GM12878 (cell line): ENCODE measurements around the gene KLHL24. TPM values are rescaled to one million over a fixed set of nuclear protein-coding genes. Genes with fewer than 3 reads are reported as not detected.

Experiments used
- ATAC-seq: fragments of 200-7000 bp; cut with Tn5 transposase; 3 replicates; pipeline ENCODE4 v1.9.1; 2020; ENCODE audit warnings: mild to moderate bottlenecking, moderate library complexity
- BruUV-seq: library from RNA; stranded (reverse); fragments of 400-500 nt; replicated peaks from 2 replicates; lab custom pipeline; 2021; lab: Mats Ljungman, UMichigan
- CTCF ChIA-PET: fragments of 300-600 bp; sonication (Branson Sonifier 250); formaldehyde crosslinking; extraction: SDS; loops from one replicate; lab custom pipeline; 2021; ENCODE audit warnings: inconsistent platforms; lab: Yijun Ruan, JAX
- POLR2A ChIA-PET: fragments of 350-600 bp; formaldehyde crosslinking; extraction: SDS; loops from one replicate; lab custom pipeline; 2021; ENCODE audit warnings: inconsistent platforms; lab: Charles Lee
- RAD21 ChIA-PET: fragments of 300-600 bp; sonication (Branson Sonifier 250); formaldehyde crosslinking; loops from one replicate; lab custom pipeline; 2023; ENCODE audit warnings: antibody characterized with exemption; ENCODE audit not compliant: unreplicated experiment; lab: Charles Lee
- SMC1A ChIA-PET: fragments of 300-600 bp; sonication (Branson Sonifier 250); formaldehyde crosslinking; loops from one replicate; lab custom pipeline; 2023; ENCODE audit not compliant: unreplicated experiment, uncharacterized antibody; lab: Charles Lee
- DNase-seq: peaks from one replicate; pipeline ENCODE4 v3.0.0-alpha.2; 2011; ENCODE audit warnings: low read depth, low spot score
- FAIRE-seq: peaks from 3 replicates; lab custom pipeline; 2011; peaks lifted over from hg19 to GRCh38; lab: Jason Lieb, UNC
- H2AFZ ChIP-seq: 2 replicates; pipeline ENCODE4 v1.6.0; 2011; ENCODE audit warnings: low read depth, low read length, control low read depth; ENCODE audit not compliant: control insufficient read depth
- H3K27ac ChIP-seq: 2 replicates; pipeline ENCODE4 v1.5.1; 2011; ENCODE audit warnings: control low read depth; ENCODE audit not compliant: control insufficient read depth, insufficient read depth
- H3K27me3 ChIP-seq, 2 experiments: replicated peaks in 1 of 2; 2 replicates each; pipeline versions ENCODE4 v1.6.0 to v1.6.1; 2011; ENCODE audit warnings: low read length in 1 of 2; ENCODE audit not compliant: control insufficient read depth in 2 of 2, insufficient read depth in 2 of 2
- H3K36me3 ChIP-seq, 2 experiments: 2 replicates each; pipeline ENCODE4 v1.5.1; 2011; ENCODE audit warnings: low read length in 1 of 2; ENCODE audit not compliant: control insufficient read depth in 2 of 2, insufficient read depth in 2 of 2
- H3K4me1 ChIP-seq: 2 replicates; pipeline ENCODE4 v1.6.1; 2011; ENCODE audit warnings: mild to moderate bottlenecking, low read length, moderate library complexity, mixed read lengths; ENCODE audit not compliant: control insufficient read depth, insufficient read depth
- H3K4me2 ChIP-seq: 2 replicates; pipeline ENCODE4 v1.6.0; 2011; ENCODE audit warnings: control low read depth; ENCODE audit not compliant: control insufficient read depth, insufficient read depth
- H3K4me3 ChIP-seq: fragments of 200-600 bp; sonication (generic); 2 replicates; pipeline ENCODE4 v1.5.1; 2016
- H3K79me2 ChIP-seq: 2 replicates; pipeline ENCODE4 v1.6.0; 2011; ENCODE audit warnings: low read length; ENCODE audit not compliant: control insufficient read depth, insufficient read depth
- H3K9ac ChIP-seq: 2 replicates; pipeline ENCODE4 v1.8.0; 2011; ENCODE audit warnings: low read length, control low read depth, mixed read lengths; ENCODE audit not compliant: control insufficient read depth, insufficient read depth
- H3K9me3 ChIP-seq: replicated peaks from 3 replicates; pipeline ENCODE4 v1.5.1; 2011; ENCODE audit warnings: mild to moderate bottlenecking, low read length; ENCODE audit not compliant: control insufficient read depth, insufficient read depth
- H4K20me1 ChIP-seq: 2 replicates; pipeline ENCODE4 v1.6.0; 2011; ENCODE audit not compliant: control insufficient read depth, insufficient read depth
- BRCA1 ChIP-seq: IDR thresholded peaks from 2 replicates; pipeline ENCODE4 v1.6.1; 2011; ENCODE audit warnings: low read depth, low read length, improper control_type of control experiment
- CHD1 ChIP-seq: IDR thresholded peaks from 2 replicates; pipeline ENCODE4 v1.6.1; 2012; ENCODE audit warnings: low read depth, low read length, improper control_type of control experiment
- HDAC6 ChIP-seq: fragments of 200-600 bp; sonication (generic); IDR thresholded peaks from one replicate; pipeline ENCODE4 v1.8.0; 2017; ENCODE audit warnings: antibody characterized with exemption; ENCODE audit not compliant: unreplicated experiment
- IKZF1 ChIP-seq: fragments of 450-650 bp; conservative IDR thresholded peaks from 2 replicates; pipeline ENCODE4 v1.6.1; 2017; ENCODE audit warnings: antibody characterized with exemption, mild to moderate bottlenecking
- MXI1 ChIP-seq: fragments of 150-350 bp; IDR thresholded peaks from 2 replicates; pipeline ENCODE4 v1.6.1; 2011; ENCODE audit warnings: low read depth, mild to moderate bottlenecking, inconsistent platforms, low read length, improper control_type of control experiment
- MYB ChIP-seq: fragments of 150-350 bp; IDR thresholded peaks from 2 replicates; pipeline ENCODE4 v1.6.1; 2014; ENCODE audit warnings: mild to moderate bottlenecking, low read depth, low read length, borderline replicate concordance
- NFXL1 ChIP-seq: fragments of 450-650 bp; IDR thresholded peaks from 2 replicates; pipeline ENCODE4 v1.6.1; 2017; ENCODE audit warnings: antibody characterized with exemption, mild to moderate bottlenecking, borderline replicate concordance
- NR2C1 ChIP-seq: fragments of 450-650 bp; IDR thresholded peaks from 2 replicates; pipeline ENCODE4 v1.6.1; 2017; ENCODE audit warnings: antibody characterized with exemption, mild to moderate bottlenecking, moderate library complexity
- RUNX3 ChIP-seq: IDR thresholded peaks from 2 replicates; pipeline ENCODE4 v1.6.1; 2012; ENCODE audit warnings: low read length, inconsistent platforms
- SIX5 ChIP-seq: IDR thresholded peaks from 2 replicates; pipeline ENCODE4 v1.6.1; 2011; ENCODE audit warnings: mild to moderate bottlenecking, low read depth, low read length, moderate library complexity; ENCODE audit not compliant: severe bottlenecking
- SMC3 ChIP-seq: IDR thresholded peaks from 2 replicates; pipeline ENCODE4 v1.6.1; 2011; ENCODE audit warnings: low read length, improper control_type of control experiment, borderline replicate concordance
- SRF ChIP-seq, 2 experiments: IDR thresholded peaks; 2 replicates each; pipeline ENCODE4 v1.6.1; 2011; ENCODE audit warnings: low read depth in 2 of 2, low read length in 2 of 2, mild to moderate bottlenecking in 1 of 2, moderate library complexity in 1 of 2
- TAF1 ChIP-seq: IDR thresholded peaks from 2 replicates; pipeline ENCODE4 v1.6.1; 2011; ENCODE audit warnings: mild to moderate bottlenecking, low read depth, low read length, borderline replicate concordance
- WGBS: methylation state at CpG from one replicate; pipeline ENCODE4 v1.1.6; 2016; ENCODE audit warnings: low lambda C conversion rate; ENCODE audit not compliant: insufficient replicate concordance, insufficient coverage; ENCODE audit errors: missing lambda C conversion rate; 5-methylcytosine and 5-hydroxymethylcytosine counted together
- in situ Hi-C: fragments of 300-500 bp; cut with MboI; formaldehyde crosslinking; loops from 9 replicates; pipeline ENCODE4 v1.14.3; 2018; ENCODE audit warnings: mixed read lengths
- intact Hi-C: fragments of 100-400 bp; cut with micrococcal nuclease; formaldehyde crosslinking; loops from one replicate; pipeline ENCODE4 v1.14.2; 2022; ENCODE audit not compliant: unreplicated experiment
- polyA plus RNA-seq, 11 experiments: library from polyadenylated mRNA; depleted of rRNA in 4 of 11; unstranded in 6 of 11; stranded (reverse) in 5 of 11; fragments of >200 nt; fragmentation: Nextera tagmentation in 4 of 11; fragmentation: Illumina TruSeq in 1 of 11; extraction: Ambion mirVana in 4 of 11; extraction: Trizol in 1 of 11; gene quantifications; 1 replicate in 1 of 11; 2 replicates in 10 of 11; pipeline versions ENCODE4 v1.2.1 to v1.2.3, GENCODE V29; 2011 to 2016; ENCODE audit warnings: inconsistent platforms in 2 of 11, missing spikeins in 2 of 11, low read depth in 1 of 11
- total RNA-seq, 4 experiments: library from RNA; depleted of rRNA in 3 of 4; stranded (reverse); fragments of >200 nt in 3 of 4; fragmentation: Illumina TruSeq in 1 of 4; extraction: Trizol in 1 of 4; gene quantifications; 2 replicates each; pipeline versions ENCODE4 v1.2.1 to v1.2.3, GENCODE V29; 2013 to 2021
- TF ChIP-seq, protein P1 (sequence below): fragments of 450-650 bp; IDR thresholded peaks from 2 replicates; pipeline ENCODE4 v1.6.1; 2017; ENCODE audit warnings: mild to moderate bottlenecking, low read depth, inconsistent platforms; ENCODE audit not compliant: poor library complexity, severe bottlenecking
- TF ChIP-seq, protein P2 (sequence below): fragments of 450-650 bp; formaldehyde crosslinking; IDR thresholded peaks from 2 replicates; pipeline ENCODE4 v1.4.0; 2022; ENCODE audit warnings: mild to moderate bottlenecking, moderate library complexity
- TF ChIP-seq, protein P3 (sequence below): fragments of 450-650 bp; IDR thresholded peaks from 2 replicates; pipeline ENCODE4 v1.6.1; 2014; ENCODE audit warnings: mild to moderate bottlenecking

Gene KLHL24
- total and polyA plus RNA-seq, 10 of the 15 experiments (the other 5 are each of a cell fraction or from before 2014, with no cell fraction given) = 0.91 to 24.3 (median 5.3) TPM

DNA sequence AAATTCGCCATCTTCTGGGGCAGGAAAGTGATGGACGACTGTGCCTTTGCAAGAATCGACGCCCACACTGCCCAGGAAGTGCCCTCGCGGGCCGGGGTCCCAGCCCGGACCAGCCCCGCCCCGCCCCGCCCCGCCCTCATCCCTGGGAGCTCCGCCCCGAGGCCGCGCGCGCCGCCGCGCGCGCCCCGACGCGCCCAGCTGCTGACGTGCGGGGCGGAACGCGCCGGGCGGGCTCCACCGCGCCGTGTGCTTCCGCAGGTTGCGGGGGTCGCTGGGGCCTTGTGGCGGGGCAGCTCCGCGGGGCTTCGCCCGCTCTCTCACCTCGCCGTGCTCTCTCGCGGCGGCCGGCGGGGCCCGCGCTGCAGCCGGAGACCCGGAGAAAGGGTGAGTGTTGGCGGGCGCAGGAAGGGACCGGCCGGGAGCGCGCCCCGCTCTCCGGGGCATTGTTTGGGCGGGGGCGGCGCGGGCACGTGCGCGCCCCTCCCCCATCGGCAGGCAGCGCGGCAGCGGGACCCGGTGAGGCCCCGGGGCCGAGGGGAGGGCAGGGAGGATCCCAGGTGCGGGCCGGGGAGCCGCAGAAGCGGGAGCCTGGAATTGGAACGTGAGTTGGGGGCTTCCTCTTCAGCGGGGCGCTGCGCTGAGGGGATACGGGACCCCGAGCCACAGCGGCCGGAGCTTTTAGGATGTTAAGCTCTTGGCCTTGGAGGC lies 62.3 kb downstream of the KLHL24 start, which contains the start of gene YEATS2:
Gene YEATS2 (plus strand): TSS at position 188 of the 708 bp plus-strand sequence. CDS start 17,366 bp downstream, outside the sequence.
- POLR2A ChIA-PET = interaction anchor here (0.6 to 4.5 kb wide), 15 partner anchors 10 to 967 kb away, joined by 3 to 28 read pairs (median 3); partner anchors contain the start of gene KLHL24
- CTCF ChIA-PET = interaction anchor here (0.6 to 1.6 kb wide), 10 partner anchors 8 to 250 kb away, joined by 3 to 10 read pairs (median 3); no protein-coding TSS in a partner anchor
- FAIRE-seq = no peak
- H2AFZ ChIP-seq = peak within 1 kb of the TSS; percentile 98
- BruUV-seq = no TSS peak
- ATAC-seq = peak; percentile 82
- no peaks in the 10 kb centered on the region; the same call in 1 of the 2 replicates for H4K20me1 ChIP-seq
- peaks cover 0 to 4% of the 10 kb centered on the region in 2 experiments; a peak in 1 of 4 replicates for H3K36me3 ChIP-seq
- H3K9me3 ChIP-seq = no peaks in the 10 kb centered on the region
- WGBS = 2% methylated on average over 41 of the region's 89 CpGs
- in situ Hi-C loops = no loop called here
- RAD21 ChIA-PET = interaction anchor here (0.7 to 1.9 kb wide), 17 partner anchors 9 to 229 kb away, joined by 3 to 14 read pairs (median 3); partner anchors contain the start of gene KLHL24
- no peak for DNase-seq
- peak within 1 kb of the TSS; percentile 91 for H3K27ac ChIP-seq
- no peaks in the 10 kb centered on the region for H3K4me1 ChIP-seq
- SMC1A ChIA-PET = interaction anchor here (1.0 to 1.6 kb wide), 7 partner anchors 17 to 170 kb away, joined by 3 to 5 read pairs (median 4); no protein-coding TSS in a partner anchor
- H3K4me2 ChIP-seq = peak within 1 kb of the TSS; percentile 88
- no peaks in the 10 kb centered on the region for H3K27me3 ChIP-seq
- H3K79me2 ChIP-seq = peaks cover 50% of the 10 kb centered on the region
- intact Hi-C loops = loop anchor here (2.0 to 5.0 kb wide), 3 partner anchors 61 to 145 kb away; no protein-coding TSS in a partner anchor
- peak within 1 kb of the TSS; percentile 99 for H3K4me3 ChIP-seq
- peak within 1 kb of the TSS; percentile 93 for H3K9ac ChIP-seq
- TF ChIP-seq MYB = no peak
- TF ChIP-seq SMC3 = no peak
- peak; percentile 85 for TF ChIP-seq IKZF1
- TF ChIP-seq, protein P1, sequence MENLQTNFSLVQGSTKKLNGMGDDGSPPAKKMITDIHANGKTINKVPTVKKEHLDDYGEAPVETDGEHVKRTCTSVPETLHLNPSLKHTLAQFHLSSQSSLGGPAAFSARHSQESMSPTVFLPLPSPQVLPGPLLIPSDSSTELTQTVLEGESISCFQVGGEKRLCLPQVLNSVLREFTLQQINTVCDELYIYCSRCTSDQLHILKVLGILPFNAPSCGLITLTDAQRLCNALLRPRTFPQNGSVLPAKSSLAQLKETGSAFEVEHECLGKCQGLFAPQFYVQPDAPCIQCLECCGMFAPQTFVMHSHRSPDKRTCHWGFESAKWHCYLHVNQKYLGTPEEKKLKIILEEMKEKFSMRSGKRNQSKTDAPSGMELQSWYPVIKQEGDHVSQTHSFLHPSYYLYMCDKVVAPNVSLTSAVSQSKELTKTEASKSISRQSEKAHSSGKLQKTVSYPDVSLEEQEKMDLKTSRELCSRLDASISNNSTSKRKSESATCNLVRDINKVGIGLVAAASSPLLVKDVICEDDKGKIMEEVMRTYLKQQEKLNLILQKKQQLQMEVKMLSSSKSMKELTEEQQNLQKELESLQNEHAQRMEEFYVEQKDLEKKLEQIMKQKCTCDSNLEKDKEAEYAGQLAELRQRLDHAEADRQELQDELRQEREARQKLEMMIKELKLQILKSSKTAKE = no peak
- TF ChIP-seq, protein P2, sequence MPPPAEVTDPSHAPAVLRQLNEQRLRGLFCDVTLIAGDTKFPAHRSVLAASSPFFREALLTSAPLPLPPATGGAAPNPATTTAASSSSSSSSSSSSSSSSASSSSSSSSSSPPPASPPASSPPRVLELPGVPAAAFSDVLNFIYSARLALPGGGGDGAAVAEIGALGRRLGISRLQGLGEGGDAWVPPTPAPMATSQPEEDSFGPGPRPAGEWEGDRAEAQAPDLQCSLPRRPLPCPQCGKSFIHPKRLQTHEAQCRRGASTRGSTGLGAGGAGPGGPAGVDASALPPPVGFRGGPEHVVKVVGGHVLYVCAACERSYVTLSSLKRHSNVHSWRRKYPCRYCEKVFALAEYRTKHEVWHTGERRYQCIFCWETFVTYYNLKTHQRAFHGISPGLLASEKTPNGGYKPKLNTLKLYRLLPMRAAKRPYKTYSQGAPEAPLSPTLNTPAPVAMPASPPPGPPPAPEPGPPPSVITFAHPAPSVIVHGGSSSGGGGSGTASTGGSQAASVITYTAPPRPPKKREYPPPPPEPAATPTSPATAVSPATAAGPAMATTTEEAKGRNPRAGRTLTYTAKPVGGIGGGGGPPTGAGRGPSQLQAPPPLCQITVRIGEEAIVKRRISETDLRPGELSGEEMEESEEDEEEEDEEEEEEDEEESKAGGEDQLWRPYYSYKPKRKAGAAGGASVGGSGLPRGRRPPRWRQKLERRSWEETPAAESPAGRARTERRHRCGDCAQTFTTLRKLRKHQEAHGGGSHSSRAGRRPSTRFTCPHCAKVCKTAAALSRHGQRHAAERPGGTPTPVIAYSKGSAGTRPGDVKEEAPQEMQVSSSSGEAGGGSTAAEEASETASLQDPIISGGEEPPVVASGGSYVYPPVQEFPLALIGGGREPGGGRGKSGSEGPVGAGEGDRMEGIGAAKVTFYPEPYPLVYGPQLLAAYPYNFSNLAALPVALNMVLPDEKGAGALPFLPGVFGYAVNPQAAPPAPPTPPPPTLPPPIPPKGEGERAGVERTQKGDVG (CRISPR knock-in tag) = no peak
- TF ChIP-seq, protein P3, sequence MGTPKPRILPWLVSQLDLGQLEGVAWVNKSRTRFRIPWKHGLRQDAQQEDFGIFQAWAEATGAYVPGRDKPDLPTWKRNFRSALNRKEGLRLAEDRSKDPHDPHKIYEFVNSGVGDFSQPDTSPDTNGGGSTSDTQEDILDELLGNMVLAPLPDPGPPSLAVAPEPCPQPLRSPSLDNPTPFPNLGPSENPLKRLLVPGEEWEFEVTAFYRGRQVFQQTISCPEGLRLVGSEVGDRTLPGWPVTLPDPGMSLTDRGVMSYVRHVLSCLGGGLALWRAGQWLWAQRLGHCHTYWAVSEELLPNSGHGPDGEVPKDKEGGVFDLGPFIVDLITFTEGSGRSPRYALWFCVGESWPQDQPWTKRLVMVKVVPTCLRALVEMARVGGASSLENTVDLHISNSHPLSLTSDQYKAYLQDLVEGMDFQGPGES = no peak
- no peak for TF ChIP-seq BRCA1
- peak; percentile 35; the same call in 1 of the 2 replicates for TF ChIP-seq MXI1
- no peak for TF ChIP-seq HDAC6
- no peak for TF ChIP-seq CHD1
- TF ChIP-seq NFXL1 = 0 out of 2 replicates have a peak, but pooled peaks have one; percentile 53
- TF ChIP-seq NR2C1 = no peak; the same call in 1 of the 2 replicates
- no peak for TF ChIP-seq RUNX3
- no peak for TF ChIP-seq SIX5
- no peak for TF ChIP-seq SRF (IDR thresholded peaks at IDR 0.05; ENCODE audit: low read depth in 2 of 2, low read length in 2 of 2)
- TF ChIP-seq TAF1 = peak; percentile 52; the same call in 1 of the 2 replicates
